Activated naive CD8-positive, alpha-beta T cell treated with anti-CD3 and anti-CD28 coated beads for 36 hours (primary cell): Measurements from ENCODE around the gene ZSCAN12. TPM values are rescaled to one million over a fixed set of nuclear protein-coding genes. Genes with fewer than 3 reads are reported as not detected.

ENCODE experiments used
- DNase-seq: peaks from one replicate; pipeline ENCODE4 v3.0.0; 2021
- H3K27ac Mint-ChIP-seq: one replicate; pipeline ENCODE4 v1.8.0; 2022; ENCODE audit warnings: mild to moderate bottlenecking, moderate library complexity, mixed read lengths
- H3K27me3 Mint-ChIP-seq: one replicate; pipeline ENCODE4 v1.8.0; 2022; ENCODE audit warnings: mild to moderate bottlenecking, mixed read lengths
- H3K36me3 Mint-ChIP-seq: one replicate; pipeline ENCODE4 v1.8.0; 2021; ENCODE audit warnings: mild to moderate bottlenecking, mixed read lengths
- H3K4me1 Mint-ChIP-seq: one replicate; pipeline ENCODE4 v1.8.0; 2021; ENCODE audit warnings: mixed read lengths
- H3K4me3 Mint-ChIP-seq: one replicate; pipeline ENCODE4 v1.8.0; 2022; ENCODE audit warnings: mild to moderate bottlenecking, moderate library complexity, mixed read lengths
- H3K9me3 Mint-ChIP-seq: one replicate; pipeline ENCODE4 v1.8.0; 2022; ENCODE audit warnings: mixed read lengths
- total RNA-seq, 2 experiments: library from RNA; stranded (reverse); gene quantifications; one replicate each; pipeline ENCODE4 v1.2.3, GENCODE V29; 2021

The ZSCAN12 gene
- total RNA-seq, 2 experiments from 2014 or later, result 6.8 to 7.2 TPM

GRCh38 chr6:28351493-28351925 lies 48.0 kb downstream of the ZSCAN12 start:
- no peak overlapping the region for H3K27ac Mint-ChIP-seq
- peak overlapping the region; percentile 66 for H3K4me3 Mint-ChIP-seq

GRCh38 chr6:28351087-28351486 lies 48.5 kb downstream of the ZSCAN12 start:
- H3K27ac Mint-ChIP-seq, result no peak overlapping the region
- H3K4me3 Mint-ChIP-seq, result peak overlapping the region; percentile 97
- peaks cover 29% of the 10 kb centered on the region for H3K4me1 Mint-ChIP-seq
- DNase-seq, result no peak
- H3K27me3 Mint-ChIP-seq, result peaks cover 11% of the 10 kb centered on the region
- peaks cover 2% of the 10 kb centered on the region for H3K36me3 Mint-ChIP-seq
- H3K9me3 Mint-ChIP-seq, result no peaks in the 10 kb centered on the region

More at GRCh38 chr6:28351493-28351925, 48.0 kb downstream of the ZSCAN12 start:
- Mint-ChIP-seq H3K36me3 (peaks cover 2% of the 10 kb centered on the region), H3K9me3 (no peaks in the 10 kb centered on the region), H3K27me3 (peaks cover 11% of the 10 kb centered on the region), H3K4me1 (peaks cover 33% of the 10 kb centered on the region)
- no peak for DNase-seq

- Mint-ChIP-seq H3K4me1 (peaks cover 23% of the 10 kb centered on the region), H3K9me3 (no peaks in the 10 kb centered on the region), H3K4me3 (peak within 1 kb of the TSS; percentile 97), H3K27ac (peak within 1 kb of the TSS; percentile 89), H3K27me3 (peaks cover 11% of the 10 kb centered on the region), H3K36me3 (peaks cover 2% of the 10 kb centered on the region)
- peak; percentile 85 for DNase-seq
These were observed 49.4 kb downstream of the ZSCAN12 start, which contains the start of gene ZKSCAN3 for GRCh38 chr6:28349892-28350737. ZKSCAN3 (plus strand) TSS chr6:28349947; CDS start chr6:28359587, 9,640 bp downstream.

GRCh38 chr6:28349344-28349891 lies 50.1 kb downstream of the ZSCAN12 start:
- no peak for DNase-seq
- Mint-ChIP-seq H3K4me1 (peaks cover 23% of the 10 kb centered on the region), H3K4me3 (peak overlapping the region; percentile 97), H3K27ac (peak overlapping the region; percentile 89), H3K36me3 (peaks cover 2% of the 10 kb centered on the region), H3K27me3 (peaks cover 15% of the 10 kb centered on the region), H3K9me3 (no peaks in the 10 kb centered on the region)

DNA sequence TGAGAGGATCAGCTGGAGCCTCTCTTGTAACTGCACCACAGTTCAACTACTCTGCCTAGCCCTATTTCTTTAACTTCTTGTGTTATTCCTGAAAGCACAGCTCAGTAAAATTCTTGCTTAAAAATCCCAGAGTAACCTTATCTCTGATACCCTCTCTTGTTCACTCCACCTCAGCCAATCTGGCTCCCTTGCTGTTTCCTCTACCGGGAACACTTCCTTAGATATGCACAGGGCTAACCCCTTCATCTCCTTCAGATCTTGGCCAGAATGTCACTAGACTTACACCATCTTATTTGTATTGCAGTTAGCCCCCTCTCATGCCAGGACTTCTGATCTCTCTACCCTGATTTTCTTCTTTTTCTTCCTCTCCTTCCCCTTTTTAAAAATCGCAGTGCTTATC lies 52.4 kb downstream of the ZSCAN12 start:
- no peaks in the 10 kb centered on the region for H3K9me3 Mint-ChIP-seq
- DNase-seq, result no peak
- H3K36me3 Mint-ChIP-seq, result no peaks in the 10 kb centered on the region
- H3K4me1 Mint-ChIP-seq, result peaks cover 21% of the 10 kb centered on the region
- H3K27me3 Mint-ChIP-seq, result peaks cover 16% of the 10 kb centered on the region
- no peak overlapping the region for H3K4me3 Mint-ChIP-seq
- no peak overlapping the region for H3K27ac Mint-ChIP-seq

DNA sequence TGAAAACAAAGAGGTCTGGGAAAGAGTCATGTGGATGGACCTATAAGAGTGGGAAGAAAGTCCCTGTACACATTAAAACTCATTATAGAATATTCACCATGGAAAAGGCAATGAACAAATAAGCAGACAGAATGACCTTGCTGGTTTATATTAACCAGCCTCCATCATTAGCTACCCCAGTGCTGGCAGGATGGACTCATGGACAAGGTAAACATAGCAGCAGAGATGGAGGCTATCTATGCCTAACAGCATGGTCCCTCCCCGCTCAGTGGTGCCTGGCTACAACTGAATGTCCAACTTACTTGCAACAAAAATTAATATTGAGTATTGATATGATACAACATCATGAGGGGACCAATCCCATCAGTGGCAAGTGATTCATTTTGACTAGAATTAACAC lies 54.3 kb downstream of the ZSCAN12 start:
- Mint-ChIP-seq H3K36me3 (no peaks in the 10 kb centered on the region), H3K4me1 (peaks cover 5% of the 10 kb centered on the region), H3K27me3 (peaks cover 16% of the 10 kb centered on the region), H3K4me3 (no peak overlapping the region), H3K27ac (no peak overlapping the region), H3K9me3 (peaks cover 7% of the 10 kb centered on the region)
- DNase-seq, result no peak

- Mint-ChIP-seq H3K4me1 (no peaks in the 10 kb centered on the region), H3K27me3 (peaks cover 16% of the 10 kb centered on the region), H3K36me3 (peaks cover 2% of the 10 kb centered on the region), H3K9me3 (peaks cover 11% of the 10 kb centered on the region), H3K27ac (no peak overlapping the region), H3K4me3 (no peak overlapping the region)
- DNase-seq, result no peak
These were observed 55.5 kb downstream of the ZSCAN12 start for GRCh38 chr6:28343898-28344677.

GRCh38 chr6:28340310-28341095 lies 59.0 kb downstream of the ZSCAN12 start:
- Mint-ChIP-seq H3K4me1 (no peaks in the 10 kb centered on the region), H3K27ac (no peak overlapping the region), H3K9me3 (peaks cover 11% of the 10 kb centered on the region), H3K4me3 (no peak overlapping the region), H3K36me3 (peaks cover 2% of the 10 kb centered on the region), H3K27me3 (peaks cover 5% of the 10 kb centered on the region)
- no peak for DNase-seq

- DNase-seq, result no peak
- Mint-ChIP-seq H3K4me1 (peaks cover 2% of the 10 kb centered on the region), H3K9me3 (peaks cover 14% of the 10 kb centered on the region), H3K4me3 (no peak overlapping the region), H3K27me3 (no peaks in the 10 kb centered on the region), H3K36me3 (peaks cover 2% of the 10 kb centered on the region), H3K27ac (no peak overlapping the region)
These were observed 62.4 kb downstream of the ZSCAN12 start for GRCh38 chr6:28337121-28337520.

GRCh38 chr6:28336284-28337120 lies 63.0 kb downstream of the ZSCAN12 start:
- Mint-ChIP-seq H3K9me3 (peaks cover 14% of the 10 kb centered on the region), H3K4me1 (peaks cover 2% of the 10 kb centered on the region), H3K4me3 (no peak overlapping the region), H3K27ac (no peak overlapping the region), H3K27me3 (no peaks in the 10 kb centered on the region), H3K36me3 (peaks cover 2% of the 10 kb centered on the region)
- DNase-seq, result peak; percentile 26

GRCh38 chr6:28335564-28336283 lies 63.8 kb downstream of the ZSCAN12 start, which contains the start of gene ZSCAN31:
ZSCAN31 (minus strand) TSS chr6:28336148; CDS start chr6:28329683, 6,465 bp downstream.
- peak; percentile 78 for DNase-seq
- Mint-ChIP-seq H3K9me3 (peaks cover 11% of the 10 kb centered on the region), H3K4me1 (peaks cover 2% of the 10 kb centered on the region), H3K27me3 (no peaks in the 10 kb centered on the region), H3K4me3 (no peak within 1 kb of the TSS), H3K36me3 (peaks cover 2% of the 10 kb centered on the region), H3K27ac (no peak within 1 kb of the TSS)

- H3K27ac Mint-ChIP-seq, result no peak overlapping the region
- DNase-seq, result no peak
- H3K36me3 Mint-ChIP-seq, result peaks cover 2% of the 10 kb centered on the region
- peaks cover 2% of the 10 kb centered on the region for H3K4me1 Mint-ChIP-seq
- H3K4me3 Mint-ChIP-seq, result no peak overlapping the region
- peaks cover 6% of the 10 kb centered on the region for H3K9me3 Mint-ChIP-seq
- H3K27me3 Mint-ChIP-seq, result no peaks in the 10 kb centered on the region
These were observed 64.4 kb downstream of the ZSCAN12 start for GRCh38 chr6:28335040-28335563.
